Adrenal gland (tissue), 5 donors: ENCODE results near the gene MBD2.

ENCODE experiments used
- POLR2A ChIP-seq, 2 donors: fragments of 450-650 bp; IDR thresholded peaks; one replicate each; pipeline ENCODE4 v1.6.1; 2017; ENCODE audit warnings: antibody characterized with exemption in 2 of 2, mild to moderate bottlenecking in 2 of 2, moderate library complexity in 1 of 2
- TF ChIP-seq, protein P1 (sequence below), 6 experiments: fragments of 450-650 bp in 4 of 6; fragments of 200-600 bp in 2 of 6; sonication (generic) in 1 of 6; IDR thresholded peaks; 1 replicate in 5 of 6; 2 replicates in 1 of 6; pipeline versions ENCODE4 v1.5.1 to v1.8.0; 2016 to 2021; ENCODE audit warnings: antibody characterized with exemption in 6 of 6, mild to moderate bottlenecking in 2 of 6, moderate library complexity in 1 of 6
- donor health status: DM: no; HTN: no; CAD: no.

DNA sequence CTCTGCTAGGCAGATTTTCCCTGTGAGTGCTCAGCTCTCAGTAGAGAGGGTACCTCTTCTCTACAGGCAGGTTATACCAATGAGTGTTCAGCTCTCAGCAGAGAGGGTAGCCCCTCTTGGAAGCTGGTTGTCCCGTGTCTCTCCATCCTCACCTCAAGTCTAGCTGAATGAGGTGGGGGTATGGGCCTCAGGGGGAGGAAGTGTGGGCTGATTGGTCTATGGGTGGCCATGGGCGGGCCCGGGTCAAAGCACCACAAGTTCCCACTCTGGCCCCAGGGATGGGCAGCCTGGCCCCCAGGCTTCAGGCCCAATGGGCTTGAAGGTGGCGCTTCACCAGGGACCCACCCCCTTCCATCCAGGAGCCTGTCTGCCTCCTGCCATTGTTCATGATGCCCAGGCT is 17.0 kb upstream of the MBD2 start:
- TF ChIP-seq, protein P1, sequence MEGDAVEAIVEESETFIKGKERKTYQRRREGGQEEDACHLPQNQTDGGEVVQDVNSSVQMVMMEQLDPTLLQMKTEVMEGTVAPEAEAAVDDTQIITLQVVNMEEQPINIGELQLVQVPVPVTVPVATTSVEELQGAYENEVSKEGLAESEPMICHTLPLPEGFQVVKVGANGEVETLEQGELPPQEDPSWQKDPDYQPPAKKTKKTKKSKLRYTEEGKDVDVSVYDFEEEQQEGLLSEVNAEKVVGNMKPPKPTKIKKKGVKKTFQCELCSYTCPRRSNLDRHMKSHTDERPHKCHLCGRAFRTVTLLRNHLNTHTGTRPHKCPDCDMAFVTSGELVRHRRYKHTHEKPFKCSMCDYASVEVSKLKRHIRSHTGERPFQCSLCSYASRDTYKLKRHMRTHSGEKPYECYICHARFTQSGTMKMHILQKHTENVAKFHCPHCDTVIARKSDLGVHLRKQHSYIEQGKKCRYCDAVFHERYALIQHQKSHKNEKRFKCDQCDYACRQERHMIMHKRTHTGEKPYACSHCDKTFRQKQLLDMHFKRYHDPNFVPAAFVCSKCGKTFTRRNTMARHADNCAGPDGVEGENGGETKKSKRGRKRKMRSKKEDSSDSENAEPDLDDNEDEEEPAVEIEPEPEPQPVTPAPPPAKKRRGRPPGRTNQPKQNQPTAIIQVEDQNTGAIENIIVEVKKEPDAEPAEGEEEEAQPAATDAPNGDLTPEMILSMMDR (IDR thresholded peaks at IDR 0.05) = no peak
- no peak for TF ChIP-seq POLR2A (IDR thresholded peaks at IDR 0.05)
